Mucosa of descending colon (tissue), 3 donors: Measurements from ENCODE around the gene WDR37. TPM values are rescaled to one million over a fixed set of nuclear protein-coding genes. Genes with fewer than 3 reads are reported as not detected.

ENCODE experiments used
- ATAC-seq: fragments of 200-7000 bp; cut with Tn5 transposase; one replicate; pipeline ENCODE4 v1.9.1; 2020; ENCODE audit warnings: mild to moderate bottlenecking, moderate library complexity
- DNase-seq, 3 donors: peaks; one replicate each; pipeline ENCODE4 v3.0.0-alpha.2; 2020
- H3K36me3 ChIP-seq: fragments of 200-600 bp; one replicate; pipeline ENCODE4 v1.8.0; 2021; ENCODE audit warnings: low read depth, mild to moderate bottlenecking
- H3K4me1 ChIP-seq: fragments of 200-600 bp; one replicate; pipeline ENCODE4 v1.8.0; 2021; ENCODE audit warnings: low read depth, mild to moderate bottlenecking
- H3K4me3 ChIP-seq: fragments of 200-600 bp; one replicate; pipeline ENCODE4 v1.8.0; 2021; ENCODE audit warnings: mild to moderate bottlenecking
- H3K9me3 ChIP-seq: fragments of 200-600 bp; one replicate; pipeline ENCODE4 v1.8.0; 2021; ENCODE audit warnings: mild to moderate bottlenecking
- intact Hi-C, 2 donors: fragments of 100-400 bp; cut with DNase I in 1 of 2; cut with micrococcal nuclease in 1 of 2; formaldehyde crosslinking; loops; one replicate each; pipeline versions ENCODE4 v1.11.0 to v1.11.1; 2022; cut with DNase I, micrococcal nuclease
- total RNA-seq, 3 donors: library from RNA; stranded (reverse); fragmentation: NEBNext Ultra II Directional in 2 of 3; extraction: Animal tissue kit (Norgen Biotek cat#: 25700) in 2 of 3; gene quantifications; one replicate each; pipeline versions ENCODE4 v1.2.1 to v1.2.4, GENCODE V29; 2021 to 2023
- TF ChIP-seq, protein P1 (sequence below): fragments of 200-600 bp; IDR thresholded peaks from one replicate; pipeline ENCODE4 v1.8.0; 2022; ENCODE audit warnings: antibody characterized with exemption, mild to moderate bottlenecking
- donor health status: DM: no; HTN: no; CAD: no; lungs with moderate emphysema.
- donor health status: DM: no; HTN: no; CAD: no.
- donor health status: DM: no; HTN: yes; CAD: no.

WDR37 gene
- total RNA-seq, 3 donors from 2014 or later = 18.3 to 24.1 (median 20.8) TPM

GRCh38 chr10:1089017-1089689, 33.0 kb downstream of the WDR37 start:
- intact Hi-C loops = no loop called here
- no peak for ATAC-seq
- no peak for DNase-seq
- TF ChIP-seq, protein P1, sequence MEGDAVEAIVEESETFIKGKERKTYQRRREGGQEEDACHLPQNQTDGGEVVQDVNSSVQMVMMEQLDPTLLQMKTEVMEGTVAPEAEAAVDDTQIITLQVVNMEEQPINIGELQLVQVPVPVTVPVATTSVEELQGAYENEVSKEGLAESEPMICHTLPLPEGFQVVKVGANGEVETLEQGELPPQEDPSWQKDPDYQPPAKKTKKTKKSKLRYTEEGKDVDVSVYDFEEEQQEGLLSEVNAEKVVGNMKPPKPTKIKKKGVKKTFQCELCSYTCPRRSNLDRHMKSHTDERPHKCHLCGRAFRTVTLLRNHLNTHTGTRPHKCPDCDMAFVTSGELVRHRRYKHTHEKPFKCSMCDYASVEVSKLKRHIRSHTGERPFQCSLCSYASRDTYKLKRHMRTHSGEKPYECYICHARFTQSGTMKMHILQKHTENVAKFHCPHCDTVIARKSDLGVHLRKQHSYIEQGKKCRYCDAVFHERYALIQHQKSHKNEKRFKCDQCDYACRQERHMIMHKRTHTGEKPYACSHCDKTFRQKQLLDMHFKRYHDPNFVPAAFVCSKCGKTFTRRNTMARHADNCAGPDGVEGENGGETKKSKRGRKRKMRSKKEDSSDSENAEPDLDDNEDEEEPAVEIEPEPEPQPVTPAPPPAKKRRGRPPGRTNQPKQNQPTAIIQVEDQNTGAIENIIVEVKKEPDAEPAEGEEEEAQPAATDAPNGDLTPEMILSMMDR = no peak
- Histone ChIP-seq H3K36me3 (no peaks in the 10 kb centered on the region), H3K4me3 (no peak overlapping the region), H3K4me1 (no peaks in the 10 kb centered on the region), H3K9me3 (no peaks in the 10 kb centered on the region)

DNA sequence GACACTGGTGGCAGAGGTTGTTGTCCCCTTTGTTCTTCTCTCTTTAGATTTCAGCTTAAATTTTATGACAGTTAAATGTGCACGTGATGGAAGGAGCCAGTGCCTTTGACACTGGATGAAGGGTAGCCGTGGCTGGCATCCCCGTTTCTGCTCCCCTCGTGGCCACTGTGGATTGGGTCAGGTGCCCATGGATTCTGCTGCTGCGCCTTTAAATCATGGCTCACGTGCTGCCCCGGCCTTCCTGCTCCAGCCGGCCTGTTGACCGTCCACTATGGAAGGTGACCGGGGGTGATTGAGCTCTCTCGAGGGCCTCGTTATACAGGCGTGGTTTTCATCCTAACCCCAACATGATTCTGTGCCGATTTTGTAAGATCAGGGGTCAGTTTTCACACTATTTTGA, 34.5 kb downstream of the WDR37 start:
- no peak for DNase-seq
- H3K36me3 ChIP-seq = no peaks in the 10 kb centered on the region
- intact Hi-C loops = no loop called here
- no peaks in the 10 kb centered on the region for H3K4me1 ChIP-seq
- H3K4me3 ChIP-seq = no peak overlapping the region
- no peak for ATAC-seq
- no peaks in the 10 kb centered on the region for H3K9me3 ChIP-seq
- TF ChIP-seq, protein P1 = no peak

- intact Hi-C loops = no loop called here
- DNase-seq = no peak
- ATAC-seq = no peak
- no peaks in the 10 kb centered on the region for H3K4me1 ChIP-seq
- H3K4me3 ChIP-seq = no peak overlapping the region
- TF ChIP-seq, protein P1 = no peak
- H3K36me3 ChIP-seq = no peaks in the 10 kb centered on the region
- no peaks in the 10 kb centered on the region for H3K9me3 ChIP-seq
Measured at GRCh38 chr10:1093696-1094095, 37.5 kb downstream of the WDR37 start.

DNA sequence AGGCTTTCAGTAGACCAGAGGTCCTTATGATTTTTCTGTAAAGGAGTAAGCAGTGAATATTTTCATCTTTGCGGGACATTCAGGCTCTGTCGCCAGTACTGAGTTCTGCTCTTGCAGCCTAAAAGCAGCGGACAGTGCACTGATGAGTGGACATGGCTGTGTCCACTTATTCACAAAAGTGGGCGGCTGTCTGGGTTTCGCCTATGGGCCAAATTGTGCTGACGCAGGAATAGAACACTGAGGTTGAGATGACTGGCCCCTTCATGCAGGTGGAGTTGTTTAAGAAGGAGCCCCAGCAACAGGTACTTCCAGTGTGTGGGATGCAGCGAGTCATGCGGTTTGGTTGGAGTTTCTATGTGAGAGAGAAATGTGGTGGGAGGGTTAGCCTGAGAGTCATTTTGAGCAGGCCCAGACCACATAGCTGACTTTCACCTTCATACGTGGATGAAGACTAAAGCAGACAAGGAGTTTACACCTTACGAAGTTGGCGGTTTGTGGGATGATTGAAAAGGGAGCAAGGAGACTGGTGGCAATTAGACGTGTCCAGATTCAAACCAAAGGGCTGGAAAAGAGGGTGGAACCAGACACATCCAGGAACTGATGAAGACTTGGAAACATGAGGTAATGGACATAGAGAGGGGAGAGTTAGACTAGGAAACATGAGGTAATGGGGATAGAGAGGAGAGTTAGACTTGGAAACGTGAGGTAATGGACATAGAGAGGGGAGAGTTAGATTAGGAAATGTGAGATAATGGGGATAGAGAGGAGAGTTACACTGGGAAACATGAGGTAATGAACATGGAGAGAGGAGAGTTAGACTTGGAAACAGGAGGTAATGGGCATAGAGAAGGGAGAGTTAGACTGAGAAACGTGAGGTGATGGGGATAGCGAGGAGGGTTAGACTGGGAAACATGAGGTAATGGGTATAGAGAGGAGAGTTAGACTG, 38.2 kb downstream of the WDR37 start:
- Histone ChIP-seq H3K4me1 (no peaks in the 10 kb centered on the region), H3K9me3 (no peaks in the 10 kb centered on the region), H3K4me3 (no peak overlapping the region), H3K36me3 (no peaks in the 10 kb centered on the region)
- TF ChIP-seq, protein P1 = no peak
- intact Hi-C loops = no loop called here
- DNase-seq = no peak
- ATAC-seq = no peak

DNA sequence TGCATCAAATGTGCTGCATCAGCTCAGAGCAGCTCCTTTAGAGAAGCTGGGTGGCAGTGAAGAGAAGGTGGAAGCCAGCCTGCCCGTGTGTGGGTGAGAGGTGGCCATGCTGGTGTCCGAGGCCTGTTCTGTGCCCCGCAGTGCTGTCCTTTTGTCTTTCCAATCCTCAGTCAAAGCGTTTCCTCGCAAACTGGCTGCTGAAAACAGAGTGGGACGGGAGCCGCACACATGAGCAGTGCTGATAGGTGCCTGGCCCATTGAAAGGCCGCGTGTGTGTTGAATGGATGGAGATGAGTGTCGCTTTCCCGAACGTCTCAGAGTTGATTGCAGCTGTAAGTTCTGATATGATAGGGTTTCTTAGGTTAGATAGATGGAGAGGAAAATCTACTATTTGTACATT, 39.3 kb downstream of the WDR37 start:
- Histone ChIP-seq H3K9me3 (no peaks in the 10 kb centered on the region), H3K4me3 (no peak overlapping the region), H3K36me3 (no peaks in the 10 kb centered on the region), H3K4me1 (no peaks in the 10 kb centered on the region)
- DNase-seq (no peak), ATAC-seq (no peak)
- intact Hi-C loops = no loop called here
- TF ChIP-seq, protein P1 = no peak
